Measurements from ENCODE around the gene NT5C3B.

- TF ChIP-seq CTCF (IDR thresholded peaks at IDR 0.05; ENCODE audit: insufficient read depth, low read length, poor library complexity, severe bottlenecking) (no peak), EZH2phosphoT487 (conservative IDR thresholded peaks at IDR 0.05; ENCODE audit: low read length) (no peak)
Observed at GRCh38 chr17:41871789-41872188, 35.8 kb upstream of the NT5C3B start.
